ENCODE results near the gene PARS2. TPM values are rescaled to one million over a fixed set of nuclear protein-coding genes. Genes with fewer than 3 reads are reported as not detected.

Gene PARS2
- total RNA-seq, 6 experiments from 2014 or later, result 3.3 to 4.2 (median 3.6) TPM

GRCh38 chr1:54803761-54804470 is 39.6 kb upstream of the PARS2 start:
- H3K27me3 Mint-ChIP-seq (ENCODE audit: insufficient read depth), result peaks cover 20% of the 10 kb centered on the region
- peak; percentile 33 for DNase-seq

GRCh38 chr1:54800899-54801759 is 36.8 kb upstream of the PARS2 start, which contains the start of gene TTC22:
TSS of gene TTC22 (minus strand) at chr1:54801323. CDS start at chr1:54801163, 160 bp downstream.
- H3K27ac Mint-ChIP-seq, result no peak within 1 kb of the TSS
- DNase-seq, result no peak
- H3K9me3 Mint-ChIP-seq, result no peaks in the 10 kb centered on the region
- H3K4me1 Mint-ChIP-seq (ENCODE audit: low read depth), result peaks cover 24% of the 10 kb centered on the region
- H3K27me3 Mint-ChIP-seq (ENCODE audit: insufficient read depth), result peaks cover 29% of the 10 kb centered on the region
- H3K36me3 Mint-ChIP-seq (ENCODE audit: low read depth), result no peaks in the 10 kb centered on the region
- TF ChIP-seq CTCF (IDR thresholded peaks at IDR 0.05), result peak; percentile 38
- no peak within 1 kb of the TSS for H3K4me3 Mint-ChIP-seq

More at GRCh38 chr1:54803761-54804470, 39.6 kb upstream of the PARS2 start:
- Mint-ChIP-seq H3K4me3 (no peak overlapping the region), H3K4me1 (ENCODE audit: low read depth) (peaks cover 39% of the 10 kb centered on the region), H3K27ac (peak overlapping the region; percentile 74), H3K9me3 (no peaks in the 10 kb centered on the region), H3K36me3 (ENCODE audit: low read depth) (no peaks in the 10 kb centered on the region)
- TF ChIP-seq CTCF (IDR thresholded peaks at IDR 0.05), result no peak

- no peak overlapping the region for H3K4me3 Mint-ChIP-seq
- H3K4me1 Mint-ChIP-seq (ENCODE audit: low read depth), result peaks cover 24% of the 10 kb centered on the region
- H3K27ac Mint-ChIP-seq, result no peak overlapping the region
- H3K27me3 Mint-ChIP-seq (ENCODE audit: insufficient read depth), result peaks cover 29% of the 10 kb centered on the region
- DNase-seq, result no peak
- H3K9me3 Mint-ChIP-seq, result no peaks in the 10 kb centered on the region
- H3K36me3 Mint-ChIP-seq (ENCODE audit: low read depth), result no peaks in the 10 kb centered on the region
- TF ChIP-seq CTCF (IDR thresholded peaks at IDR 0.05), result no peak
Observed at GRCh38 chr1:54800041-54800898, 35.9 kb upstream of the PARS2 start.

- peak; percentile 4 for DNase-seq
- peaks cover 29% of the 10 kb centered on the region for H3K27me3 Mint-ChIP-seq (ENCODE audit: insufficient read depth)
- H3K27ac Mint-ChIP-seq, result no peak overlapping the region
- TF ChIP-seq CTCF (IDR thresholded peaks at IDR 0.05), result no peak
- no peak overlapping the region for H3K4me3 Mint-ChIP-seq
- H3K9me3 Mint-ChIP-seq, result no peaks in the 10 kb centered on the region
- H3K36me3 Mint-ChIP-seq (ENCODE audit: low read depth), result no peaks in the 10 kb centered on the region
- H3K4me1 Mint-ChIP-seq (ENCODE audit: low read depth), result peaks cover 24% of the 10 kb centered on the region
Observed at GRCh38 chr1:54798769-54799641, 34.7 kb upstream of the PARS2 start.
